K562 (cell line): ENCODE data around the gene RPL34. TPM values are rescaled to one million over a fixed set of nuclear protein-coding genes. Genes with fewer than 3 reads are reported as not detected.

Source experiments
- CBFA2T2 ChIP-seq: fragments of 450-650 bp; conservative IDR thresholded peaks from 2 replicates; pipeline ENCODE4 v1.6.1; 2017; ENCODE audit warnings: mild to moderate bottlenecking
- CREM ChIP-seq: IDR thresholded peaks from 2 replicates; pipeline ENCODE4 v1.6.1; 2014; ENCODE audit warnings: antibody characterized with exemption, low read depth
- FIP1L1 ChIP-seq: fragments of 200-400 bp; formaldehyde crosslinking; IDR thresholded peaks from 2 replicates; pipeline ENCODE4 v1.6.1; 2018; ENCODE audit warnings: mild to moderate bottlenecking, low read depth, low read length; ENCODE audit not compliant: poor library complexity, severe bottlenecking
- FOSL1 ChIP-seq: fragments of 200-800 bp; sonication (Bioruptor generic); conservative IDR thresholded peaks from 2 replicates; pipeline ENCODE4 v1.6.1; 2016; ENCODE audit warnings: missing genetic modification characterization, missing compliant biosample characterization
- FOXP1 ChIP-seq: sonication (generic); formaldehyde crosslinking; IDR thresholded peaks from 2 replicates; pipeline ENCODE4 v1.8.0; 2022; ENCODE audit warnings: mild to moderate bottlenecking, missing genetic modification reagents
- MCM7 ChIP-seq, 2 experiments: fragments of 450-650 bp; IDR thresholded peaks; 2 replicates each; pipeline ENCODE4 v1.6.1; 2016 to 2018
- NR2C2 ChIP-seq, 2 experiments: fragments of 200-800 bp in 1 of 2; sonication (Bioruptor generic) in 1 of 2; sonication (generic) in 1 of 2; formaldehyde crosslinking in 1 of 2; IDR thresholded peaks; 2 replicates each; pipeline versions ENCODE4 v1.6.1 to v1.8.0; 2016 to 2022; ENCODE audit warnings: mild to moderate bottlenecking in 1 of 2, missing compliant biosample characterization in 1 of 2, missing genetic modification characterization in 1 of 2, missing genetic modification reagents in 1 of 2
- NRF1 ChIP-seq, 2 experiments: fragments of 450-650 bp; IDR thresholded peaks in 1 of 2; conservative IDR thresholded peaks in 1 of 2; 2 replicates each; pipeline ENCODE4 v1.6.1; 2014; ENCODE audit warnings: mild to moderate bottlenecking in 2 of 2
- PCBP1 ChIP-seq: fragments of 200-400 bp; formaldehyde crosslinking; IDR thresholded peaks from 2 replicates; pipeline ENCODE4 v1.6.1; 2018; ENCODE audit warnings: mild to moderate bottlenecking, low read depth, low read length; ENCODE audit not compliant: poor library complexity, severe bottlenecking
- PHF8 ChIP-seq: fragments of 200-600 bp; sonication (generic); IDR thresholded peaks from 2 replicates; pipeline ENCODE4 v1.6.1; 2012; ENCODE audit warnings: mixed run types, mild to moderate bottlenecking, inconsistent platforms, low read length, moderate library complexity, borderline replicate concordance
- POLR2G ChIP-seq: fragments of 200-400 bp; formaldehyde crosslinking; IDR thresholded peaks from 2 replicates; pipeline ENCODE4 v1.6.1; 2017; ENCODE audit warnings: low read depth, mild to moderate bottlenecking, antibody characterized with exemption, low read length, moderate library complexity
- ZEB2 ChIP-seq: fragments of 450-650 bp; IDR thresholded peaks from 2 replicates; pipeline ENCODE4 v1.6.1; 2016
- ZFP1 ChIP-seq: fragments of 450-650 bp; formaldehyde crosslinking; IDR thresholded peaks from 2 replicates; pipeline ENCODE4 v1.4.0; 2020; ENCODE audit warnings: mild to moderate bottlenecking, mixed read lengths
- ZFX ChIP-seq: sonication (generic); formaldehyde crosslinking; IDR thresholded peaks from 2 replicates; pipeline ENCODE4 v1.8.0; 2022; ENCODE audit warnings: mild to moderate bottlenecking, missing genetic modification reagents, moderate library complexity
- polyA plus RNA-seq, 8 experiments: library from polyadenylated mRNA; depleted of rRNA in 4 of 8; stranded (reverse) in 5 of 8; unstranded in 3 of 8; fragments of >200 nt; fragmentation: Nextera tagmentation in 2 of 8; fragmentation: Illumina TruSeq in 1 of 8; extraction: Ambion mirVana in 2 of 8; extraction: Trizol in 1 of 8; gene quantifications; 2 replicates each; pipeline versions ENCODE4 v1.2.1 to v1.2.3, GENCODE V29; 2011 to 2014; ENCODE audit warnings: inconsistent platforms in 1 of 8, missing spikeins in 1 of 8
- total RNA-seq, 7 experiments: library from RNA; depleted of rRNA in 6 of 7; stranded (reverse); fragments of >200 nt in 6 of 7; fragmentation: Illumina TruSeq in 2 of 7; extraction: Trizol in 2 of 7; gene quantifications; 2 replicates each; pipeline versions ENCODE4 v1.2.1 to v1.2.3, GENCODE V29; 2011 to 2021; ENCODE audit warnings: low replicate concordance in 1 of 7
- TF ChIP-seq, protein P1 (sequence below): fragments of 450-650 bp; IDR thresholded peaks from 2 replicates; pipeline ENCODE4 v1.6.1; 2016; ENCODE audit warnings: mild to moderate bottlenecking, moderate library complexity
- TF ChIP-seq, protein P2 (sequence below): fragments of 450-650 bp; IDR thresholded peaks from 2 replicates; pipeline ENCODE4 v1.6.1; 2016; ENCODE audit warnings: low read depth, mild to moderate bottlenecking, moderate library complexity

The RPL34 gene
- total and polyA plus RNA-seq, 9 of the 15 experiments (the other 6 are each of a cell fraction or from before 2014, with no cell fraction given): 1,612 to 4,502 (median 2,593) TPM

DNA sequence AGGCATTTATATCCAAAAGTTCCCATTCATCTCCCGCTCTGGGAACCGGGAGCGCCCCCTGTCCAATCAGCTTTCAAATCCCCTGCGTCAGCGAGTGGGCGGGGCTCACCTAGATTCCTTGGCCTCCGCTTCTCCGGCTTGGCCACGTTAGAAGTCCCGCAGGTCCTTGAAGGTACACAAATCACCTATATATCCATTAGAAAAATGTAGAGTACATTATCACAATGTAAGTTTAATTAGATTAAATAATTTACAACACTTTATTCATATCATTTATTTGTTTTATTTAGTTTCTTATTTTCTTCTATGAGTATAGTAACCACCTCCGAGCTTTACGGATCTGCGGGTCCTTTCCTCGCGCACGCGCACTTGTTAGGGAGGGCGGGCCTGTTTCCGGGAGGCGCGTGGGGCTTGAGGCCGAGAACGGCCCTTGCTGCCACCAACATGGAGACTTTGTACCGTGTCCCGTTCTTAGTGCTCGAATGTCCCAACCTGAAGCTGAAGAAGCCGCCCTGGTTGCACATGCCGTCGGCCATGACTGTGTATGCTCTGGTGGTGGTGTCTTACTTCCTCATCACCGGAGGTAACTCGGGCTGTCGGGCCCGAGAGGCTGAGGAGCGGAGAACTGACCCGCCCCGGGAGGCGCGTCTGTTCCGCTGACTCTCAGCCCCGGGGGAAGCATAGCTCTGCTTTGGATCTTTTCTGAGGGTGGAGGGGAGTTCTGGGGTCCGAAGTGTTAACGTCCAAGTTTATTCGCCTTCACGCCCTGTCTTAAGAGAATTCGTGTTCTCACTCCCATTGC lies 30.0 kb downstream of the RPL34 start, which contains the start of gene OSTC (continued):
- TF ChIP-seq, protein P1, sequence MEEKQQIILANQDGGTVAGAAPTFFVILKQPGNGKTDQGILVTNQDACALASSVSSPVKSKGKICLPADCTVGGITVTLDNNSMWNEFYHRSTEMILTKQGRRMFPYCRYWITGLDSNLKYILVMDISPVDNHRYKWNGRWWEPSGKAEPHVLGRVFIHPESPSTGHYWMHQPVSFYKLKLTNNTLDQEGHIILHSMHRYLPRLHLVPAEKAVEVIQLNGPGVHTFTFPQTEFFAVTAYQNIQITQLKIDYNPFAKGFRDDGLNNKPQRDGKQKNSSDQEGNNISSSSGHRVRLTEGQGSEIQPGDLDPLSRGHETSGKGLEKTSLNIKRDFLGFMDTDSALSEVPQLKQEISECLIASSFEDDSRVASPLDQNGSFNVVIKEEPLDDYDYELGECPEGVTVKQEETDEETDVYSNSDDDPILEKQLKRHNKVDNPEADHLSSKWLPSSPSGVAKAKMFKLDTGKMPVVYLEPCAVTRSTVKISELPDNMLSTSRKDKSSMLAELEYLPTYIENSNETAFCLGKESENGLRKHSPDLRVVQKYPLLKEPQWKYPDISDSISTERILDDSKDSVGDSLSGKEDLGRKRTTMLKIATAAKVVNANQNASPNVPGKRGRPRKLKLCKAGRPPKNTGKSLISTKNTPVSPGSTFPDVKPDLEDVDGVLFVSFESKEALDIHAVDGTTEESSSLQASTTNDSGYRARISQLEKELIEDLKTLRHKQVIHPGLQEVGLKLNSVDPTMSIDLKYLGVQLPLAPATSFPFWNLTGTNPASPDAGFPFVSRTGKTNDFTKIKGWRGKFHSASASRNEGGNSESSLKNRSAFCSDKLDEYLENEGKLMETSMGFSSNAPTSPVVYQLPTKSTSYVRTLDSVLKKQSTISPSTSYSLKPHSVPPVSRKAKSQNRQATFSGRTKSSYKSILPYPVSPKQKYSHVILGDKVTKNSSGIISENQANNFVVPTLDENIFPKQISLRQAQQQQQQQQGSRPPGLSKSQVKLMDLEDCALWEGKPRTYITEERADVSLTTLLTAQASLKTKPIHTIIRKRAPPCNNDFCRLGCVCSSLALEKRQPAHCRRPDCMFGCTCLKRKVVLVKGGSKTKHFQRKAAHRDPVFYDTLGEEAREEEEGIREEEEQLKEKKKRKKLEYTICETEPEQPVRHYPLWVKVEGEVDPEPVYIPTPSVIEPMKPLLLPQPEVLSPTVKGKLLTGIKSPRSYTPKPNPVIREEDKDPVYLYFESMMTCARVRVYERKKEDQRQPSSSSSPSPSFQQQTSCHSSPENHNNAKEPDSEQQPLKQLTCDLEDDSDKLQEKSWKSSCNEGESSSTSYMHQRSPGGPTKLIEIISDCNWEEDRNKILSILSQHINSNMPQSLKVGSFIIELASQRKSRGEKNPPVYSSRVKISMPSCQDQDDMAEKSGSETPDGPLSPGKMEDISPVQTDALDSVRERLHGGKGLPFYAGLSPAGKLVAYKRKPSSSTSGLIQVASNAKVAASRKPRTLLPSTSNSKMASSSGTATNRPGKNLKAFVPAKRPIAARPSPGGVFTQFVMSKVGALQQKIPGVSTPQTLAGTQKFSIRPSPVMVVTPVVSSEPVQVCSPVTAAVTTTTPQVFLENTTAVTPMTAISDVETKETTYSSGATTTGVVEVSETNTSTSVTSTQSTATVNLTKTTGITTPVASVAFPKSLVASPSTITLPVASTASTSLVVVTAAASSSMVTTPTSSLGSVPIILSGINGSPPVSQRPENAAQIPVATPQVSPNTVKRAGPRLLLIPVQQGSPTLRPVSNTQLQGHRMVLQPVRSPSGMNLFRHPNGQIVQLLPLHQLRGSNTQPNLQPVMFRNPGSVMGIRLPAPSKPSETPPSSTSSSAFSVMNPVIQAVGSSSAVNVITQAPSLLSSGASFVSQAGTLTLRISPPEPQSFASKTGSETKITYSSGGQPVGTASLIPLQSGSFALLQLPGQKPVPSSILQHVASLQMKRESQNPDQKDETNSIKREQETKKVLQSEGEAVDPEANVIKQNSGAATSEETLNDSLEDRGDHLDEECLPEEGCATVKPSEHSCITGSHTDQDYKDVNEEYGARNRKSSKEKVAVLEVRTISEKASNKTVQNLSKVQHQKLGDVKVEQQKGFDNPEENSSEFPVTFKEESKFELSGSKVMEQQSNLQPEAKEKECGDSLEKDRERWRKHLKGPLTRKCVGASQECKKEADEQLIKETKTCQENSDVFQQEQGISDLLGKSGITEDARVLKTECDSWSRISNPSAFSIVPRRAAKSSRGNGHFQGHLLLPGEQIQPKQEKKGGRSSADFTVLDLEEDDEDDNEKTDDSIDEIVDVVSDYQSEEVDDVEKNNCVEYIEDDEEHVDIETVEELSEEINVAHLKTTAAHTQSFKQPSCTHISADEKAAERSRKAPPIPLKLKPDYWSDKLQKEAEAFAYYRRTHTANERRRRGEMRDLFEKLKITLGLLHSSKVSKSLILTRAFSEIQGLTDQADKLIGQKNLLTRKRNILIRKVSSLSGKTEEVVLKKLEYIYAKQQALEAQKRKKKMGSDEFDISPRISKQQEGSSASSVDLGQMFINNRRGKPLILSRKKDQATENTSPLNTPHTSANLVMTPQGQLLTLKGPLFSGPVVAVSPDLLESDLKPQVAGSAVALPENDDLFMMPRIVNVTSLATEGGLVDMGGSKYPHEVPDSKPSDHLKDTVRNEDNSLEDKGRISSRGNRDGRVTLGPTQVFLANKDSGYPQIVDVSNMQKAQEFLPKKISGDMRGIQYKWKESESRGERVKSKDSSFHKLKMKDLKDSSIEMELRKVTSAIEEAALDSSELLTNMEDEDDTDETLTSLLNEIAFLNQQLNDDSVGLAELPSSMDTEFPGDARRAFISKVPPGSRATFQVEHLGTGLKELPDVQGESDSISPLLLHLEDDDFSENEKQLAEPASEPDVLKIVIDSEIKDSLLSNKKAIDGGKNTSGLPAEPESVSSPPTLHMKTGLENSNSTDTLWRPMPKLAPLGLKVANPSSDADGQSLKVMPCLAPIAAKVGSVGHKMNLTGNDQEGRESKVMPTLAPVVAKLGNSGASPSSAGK: peak; percentile 73
- no peak for TF ChIP-seq PCBP1
- no peak for TF ChIP-seq MCM7 (IDR thresholded peaks at IDR 0.05)
- TF ChIP-seq, protein P2, sequence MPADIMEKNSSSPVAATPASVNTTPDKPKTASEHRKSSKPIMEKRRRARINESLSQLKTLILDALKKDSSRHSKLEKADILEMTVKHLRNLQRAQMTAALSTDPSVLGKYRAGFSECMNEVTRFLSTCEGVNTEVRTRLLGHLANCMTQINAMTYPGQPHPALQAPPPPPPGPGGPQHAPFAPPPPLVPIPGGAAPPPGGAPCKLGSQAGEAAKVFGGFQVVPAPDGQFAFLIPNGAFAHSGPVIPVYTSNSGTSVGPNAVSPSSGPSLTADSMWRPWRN: 0 out of 2 replicates have a peak, but pooled peaks have one; percentile 16
- TF ChIP-seq PHF8: peak; percentile 91
- no peak for TF ChIP-seq CBFA2T2
- peak; percentile 50; the same call in 1 of the 2 replicates for TF ChIP-seq CREM
- no peak for TF ChIP-seq NR2C2 (CRISPR knock-in tag; IDR thresholded peaks at IDR 0.05)
- peak; percentile 35; the same call in 1 of the 2 replicates for TF ChIP-seq NR2C2 (tag; IDR thresholded peaks at IDR 0.05)
- TF ChIP-seq ZEB2: no peak
- no peak for TF ChIP-seq FOSL1
- peak; percentile 93 for TF ChIP-seq ZFX (CRISPR knock-in tag)
- TF ChIP-seq NRF1 (conservative IDR thresholded peaks at IDR 0.05 in 1 of 2, IDR thresholded peaks at IDR 0.05 in 1 of 2): peak; percentile 92 to 93
- no peak for TF ChIP-seq FOXP1 (CRISPR knock-in tag)
- TF ChIP-seq ZFP1 (CRISPR knock-in tag): no peak
- no peak for TF ChIP-seq FIP1L1
- peak; percentile 86 for TF ChIP-seq POLR2G
